CD14-positive monocyte (primary cell): Measurements from ENCODE around the gene TOLLIP. TPM values are rescaled to one million over a fixed set of nuclear protein-coding genes. Genes with fewer than 3 reads are reported as not detected.

Experiments used
- DNase-seq, 3 donors: peaks; one replicate each; pipeline ENCODE4 v3.0.0-alpha.2; 2011 to 2022
- H2AFZ ChIP-seq: 2 replicates; pipeline ENCODE4 v1.6.0; 2012; ENCODE audit warnings: mild to moderate bottlenecking, low read depth, low read length, inconsistent platforms; ENCODE audit not compliant: insufficient read depth, poor library complexity, severe bottlenecking
- H3K27ac ChIP-seq, 2 donors: 1 replicate in 1 of 2; 2 replicates in 1 of 2; pipeline ENCODE4 v1.5.1; 2012 to 2013; ENCODE audit warnings: low read length in 2 of 2, control low read depth in 1 of 2, inconsistent platforms in 1 of 2, low read depth in 1 of 2, mild to moderate bottlenecking in 1 of 2
- H3K27me3 ChIP-seq, 2 donors: one replicate each; pipeline versions ENCODE4 v1.6.0 to v1.6.1; 2011 to 2013; ENCODE audit warnings: low read length in 2 of 2; ENCODE audit not compliant: control insufficient read depth in 2 of 2, insufficient read depth in 2 of 2
- H3K36me3 ChIP-seq, 2 donors: replicated peaks in 1 of 2; 1 replicate in 1 of 2; 2 replicates in 1 of 2; pipeline versions ENCODE4 v1.5.1 to v1.6.1; 2012 to 2013; ENCODE audit warnings: low read length in 2 of 2, control low read depth in 1 of 2, inconsistent platforms in 1 of 2, mild to moderate bottlenecking in 1 of 2; ENCODE audit not compliant: insufficient read depth in 2 of 2, control insufficient read depth in 1 of 2
- H3K4me1 ChIP-seq, 2 donors: 1 replicate in 1 of 2; 2 replicates in 1 of 2; pipeline versions ENCODE4 v1.5.1 to v1.6.1; 2012 to 2013; ENCODE audit warnings: low read length in 2 of 2, control low read depth in 1 of 2, inconsistent platforms in 1 of 2, mild to moderate bottlenecking in 1 of 2, moderate library complexity in 1 of 2; ENCODE audit not compliant: insufficient read depth in 2 of 2, control insufficient read depth in 1 of 2
- H3K4me2 ChIP-seq: replicated peaks from 2 replicates; pipeline ENCODE3; 2012; ENCODE audit warnings: low read length, moderate library complexity, mild to moderate bottlenecking; ENCODE audit not compliant: poor library complexity, severe bottlenecking; ENCODE audit errors: extremely low read depth
- H3K4me3 ChIP-seq, 3 experiments: fragments of 200-600 bp in 1 of 3; sonication (generic) in 1 of 3; replicated peaks in 1 of 3; 1 replicate in 2 of 3; 2 replicates in 1 of 3; pipeline ENCODE4 v1.5.1; 2011 to 2013; ENCODE audit warnings: low read length in 3 of 3, mild to moderate bottlenecking in 3 of 3, control low read depth in 2 of 3, low read depth in 2 of 3, inconsistent platforms in 1 of 3, moderate library complexity in 1 of 3
- H3K79me2 ChIP-seq: 2 replicates; pipeline ENCODE4 v1.6.0; 2012; ENCODE audit warnings: mild to moderate bottlenecking, control low read depth, inconsistent platforms, low read length, moderate library complexity; ENCODE audit not compliant: insufficient read depth
- H3K9ac ChIP-seq: 2 replicates; pipeline ENCODE4 v1.6.0; 2017; ENCODE audit warnings: low read length, mild to moderate bottlenecking; ENCODE audit not compliant: insufficient read depth, poor library complexity, severe bottlenecking
- H3K9me3 ChIP-seq, 2 donors: replicated peaks in 1 of 2; 1 replicate in 1 of 2; 2 replicates in 1 of 2; pipeline versions ENCODE4 v1.5.1 to v1.6.1; 2012 to 2013; ENCODE audit warnings: low read length in 2 of 2, control low read depth in 1 of 2; ENCODE audit not compliant: control insufficient read depth in 1 of 2, insufficient read depth in 1 of 2
- H4K20me1 ChIP-seq: 2 replicates; pipeline ENCODE4 v1.6.0; 2012; ENCODE audit warnings: mild to moderate bottlenecking, low read length, control low read depth, moderate library complexity; ENCODE audit not compliant: insufficient read depth
- H3K27ac Mint-ChIP-seq, 7 donors: one replicate each; pipeline ENCODE4 v1.8.0; 2020; ENCODE audit warnings: mild to moderate bottlenecking in 7 of 7, mixed read lengths in 7 of 7, moderate library complexity in 6 of 7, inconsistent platforms in 2 of 7
- H3K27me3 Mint-ChIP-seq, 3 donors: one replicate each; pipeline ENCODE4 v1.8.0; 2021 to 2022; ENCODE audit warnings: low read depth in 3 of 3, mild to moderate bottlenecking in 3 of 3, mixed read lengths in 3 of 3, moderate library complexity in 3 of 3, inconsistent platforms in 1 of 3
- H3K36me3 Mint-ChIP-seq, 2 donors: one replicate each; pipeline ENCODE4 v1.8.0; 2020; ENCODE audit warnings: mixed read lengths in 2 of 2, inconsistent platforms in 1 of 2, mild to moderate bottlenecking in 1 of 2
- H3K4me1 Mint-ChIP-seq: one replicate; pipeline ENCODE4 v1.8.0; 2020; ENCODE audit warnings: mild to moderate bottlenecking, mixed read lengths
- H3K4me3 Mint-ChIP-seq, 2 donors: one replicate each; pipeline ENCODE4 v1.8.0; 2020; ENCODE audit warnings: mild to moderate bottlenecking in 2 of 2, mixed read lengths in 2 of 2, moderate library complexity in 1 of 2
- H3K9me3 Mint-ChIP-seq, 7 donors: one replicate each; pipeline ENCODE4 v1.8.0; 2020 to 2022; ENCODE audit warnings: mixed read lengths in 7 of 7, mild to moderate bottlenecking in 6 of 7, moderate library complexity in 6 of 7, inconsistent platforms in 2 of 7
- WGBS: methylation state at CpG from one replicate; pipeline ENCODE4 v1.1.5; 2013; ENCODE audit warnings: missing lambda C conversion rate; ENCODE audit not compliant: insufficient coverage; 5-methylcytosine and 5-hydroxymethylcytosine counted together
- intact Hi-C, 2 donors: fragments of 100-400 bp; cut with micrococcal nuclease; formaldehyde crosslinking; loops; one replicate each; pipeline versions ENCODE4 v1.15.0 to v1.15.1; 2023
- polyA plus RNA-seq, 3 donors: library from polyadenylated mRNA; depleted of rRNA in 1 of 3; unstranded in 2 of 3; stranded (reverse) in 1 of 3; fragments of 300-500 nt in 2 of 3; fragments of >200 nt in 1 of 3; fragmentation: Illumina TruSeq in 2 of 3; gene quantifications; 1 replicate in 2 of 3; 2 replicates in 1 of 3; pipeline ENCODE4 v1.2.3, GENCODE V29; 2012 to 2021
- TF ChIP-seq, protein P1 (sequence below): fragments of 200-600 bp; IDR thresholded peaks from one replicate; pipeline ENCODE4 v1.8.0; 2022; ENCODE audit warnings: antibody characterized with exemption, mild to moderate bottlenecking

TOLLIP gene
- polyA plus RNA-seq, 3 donors = 67.9 to 72.1 (median 71.7) TPM

- Mint-ChIP-seq H3K9me3 (peaks cover 0 to 1% (median 0%) of the 10 kb centered on the region in 7 donors), H3K27ac (peak overlapping the region in 1 of 7 donors; percentile 26), H3K36me3 (peaks cover 77 to 93% of the 10 kb centered on the region in 2 donors), H3K4me1 (no peaks in the 10 kb centered on the region), H3K4me3 (no peak overlapping the region), H3K27me3 (peaks cover 0 to under 1% (median 0%) of the 10 kb centered on the region in 3 donors)
- Histone ChIP-seq H3K36me3 (peaks cover 86 to 94% of the 10 kb centered on the region in 2 donors), H3K4me3 (no peak overlapping the region), H3K79me2 (peaks cover 16% of the 10 kb centered on the region), H2AFZ (no peak overlapping the region), H3K4me1 (no peaks in the 10 kb centered on the region), H4K20me1 (peaks cover 95% of the 10 kb centered on the region), H3K4me2 (no peak overlapping the region), H3K27ac (peak overlapping the region in 1 of 2 donors; percentile 26), H3K9me3 (no peaks in the 10 kb centered on the region), H3K9ac (no peak overlapping the region), H3K27me3 (no peaks in the 10 kb centered on the region)
- intact Hi-C loops = no loop called here
- DNase-seq = no peak
- TF ChIP-seq, protein P1, sequence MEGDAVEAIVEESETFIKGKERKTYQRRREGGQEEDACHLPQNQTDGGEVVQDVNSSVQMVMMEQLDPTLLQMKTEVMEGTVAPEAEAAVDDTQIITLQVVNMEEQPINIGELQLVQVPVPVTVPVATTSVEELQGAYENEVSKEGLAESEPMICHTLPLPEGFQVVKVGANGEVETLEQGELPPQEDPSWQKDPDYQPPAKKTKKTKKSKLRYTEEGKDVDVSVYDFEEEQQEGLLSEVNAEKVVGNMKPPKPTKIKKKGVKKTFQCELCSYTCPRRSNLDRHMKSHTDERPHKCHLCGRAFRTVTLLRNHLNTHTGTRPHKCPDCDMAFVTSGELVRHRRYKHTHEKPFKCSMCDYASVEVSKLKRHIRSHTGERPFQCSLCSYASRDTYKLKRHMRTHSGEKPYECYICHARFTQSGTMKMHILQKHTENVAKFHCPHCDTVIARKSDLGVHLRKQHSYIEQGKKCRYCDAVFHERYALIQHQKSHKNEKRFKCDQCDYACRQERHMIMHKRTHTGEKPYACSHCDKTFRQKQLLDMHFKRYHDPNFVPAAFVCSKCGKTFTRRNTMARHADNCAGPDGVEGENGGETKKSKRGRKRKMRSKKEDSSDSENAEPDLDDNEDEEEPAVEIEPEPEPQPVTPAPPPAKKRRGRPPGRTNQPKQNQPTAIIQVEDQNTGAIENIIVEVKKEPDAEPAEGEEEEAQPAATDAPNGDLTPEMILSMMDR = no peak
- 94% methylated on average over 32 of the region's 33 CpGs for WGBS
These were observed 28.0 kb downstream of the TOLLIP start for GRCh38 chr11:1281326-1281973.

GRCh38 chr11:1280116-1281035, 29.1 kb downstream of the TOLLIP start:
- Histone ChIP-seq H3K9ac (no peak overlapping the region), H3K36me3 (peaks cover 86 to 94% of the 10 kb centered on the region in 2 donors), H3K79me2 (peaks cover 16% of the 10 kb centered on the region), H3K27ac (no peak overlapping the region), H3K9me3 (no peaks in the 10 kb centered on the region), H3K4me1 (no peaks in the 10 kb centered on the region), H2AFZ (no peak overlapping the region), H3K27me3 (no peaks in the 10 kb centered on the region), H3K4me2 (no peak overlapping the region), H3K4me3 (no peak overlapping the region), H4K20me1 (peaks cover 95% of the 10 kb centered on the region)
- peaks cover 77 to 93% of the 10 kb centered on the region in 2 donors for H3K36me3 Mint-ChIP-seq
- H3K4me3 Mint-ChIP-seq = no peak overlapping the region
- no peak overlapping the region for H3K27ac Mint-ChIP-seq
- H3K27me3 Mint-ChIP-seq = peaks cover 0 to 2% (median 0%) of the 10 kb centered on the region in 3 donors
- TF ChIP-seq, protein P1 = no peak
- WGBS = 95% methylated on average over 38 of the region's 46 CpGs
- peaks cover 0 to 3% (median 0%) of the 10 kb centered on the region in 7 donors for H3K9me3 Mint-ChIP-seq
- no peak for DNase-seq
- intact Hi-C loops = no loop called here
- H3K4me1 Mint-ChIP-seq = no peaks in the 10 kb centered on the region
